Stimulated activated CD4-positive, alpha-beta T cell treated with anti-CD3 and anti-CD28 coated beads, Interleukin-4, amount 100 ng/mL, for 4 hours (primary cell): Measurements from ENCODE around the gene FSTL5.

Experiments used
- DNase-seq, 2 experiments: peaks; one replicate each; pipeline ENCODE4 v3.0.0-alpha.2; 2020

FSTL5 gene

DNA sequence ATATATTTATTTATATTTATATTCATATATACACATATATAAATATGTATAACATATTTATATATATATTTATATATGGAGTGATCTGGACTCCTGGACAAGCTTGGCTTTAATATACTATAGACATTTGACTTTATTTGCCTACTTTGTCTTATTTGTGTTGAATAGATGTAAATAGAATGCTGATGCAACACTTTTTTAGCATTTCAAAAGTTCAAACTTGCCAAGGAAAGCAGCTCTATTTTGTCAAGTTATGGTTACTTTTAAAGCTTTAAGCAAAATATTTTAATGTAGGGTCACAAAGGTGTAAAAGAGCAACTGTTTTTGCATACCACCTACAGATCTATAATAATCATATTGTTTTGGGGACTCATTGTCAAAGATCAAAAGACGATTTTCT is 61.1 kb downstream of the FSTL5 start:
- DNase-seq, result no peak

GRCh38 chr4:162101337-162101736 is 62.5 kb downstream of the FSTL5 start:
- no peak for DNase-seq

GRCh38 chr4:162075726-162076125 is 88.1 kb downstream of the FSTL5 start:
- DNase-seq, result no peak

- no peak for DNase-seq
Observed at GRCh38 chr4:162061214-162061613, 102.6 kb downstream of the FSTL5 start.

GRCh38 chr4:162059656-162060055 is 104.1 kb downstream of the FSTL5 start:
- DNase-seq, result no peak

DNA sequence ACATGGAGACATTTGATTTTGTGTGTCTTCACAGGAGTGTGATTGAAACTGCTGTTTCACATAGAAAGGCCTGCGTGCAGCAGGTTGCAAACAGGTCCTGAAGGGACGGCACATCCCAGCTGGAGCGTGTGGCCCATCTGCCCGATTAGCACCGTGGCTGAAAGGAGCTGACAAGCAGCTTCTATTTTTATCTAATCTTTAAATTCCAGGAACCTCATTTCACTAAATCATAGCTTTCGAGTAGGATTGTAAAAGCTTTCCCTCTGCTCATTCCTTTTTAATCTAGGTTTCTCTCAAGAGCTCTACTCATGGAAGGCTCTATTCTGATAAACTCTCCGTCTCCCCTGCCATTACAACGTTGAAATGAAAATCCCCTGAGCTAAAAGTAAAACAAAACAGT is 106.8 kb downstream of the FSTL5 start:
- no peak for DNase-seq

GRCh38 chr4:162046135-162046534 is 117.7 kb downstream of the FSTL5 start:
- DNase-seq, result no peak

DNA sequence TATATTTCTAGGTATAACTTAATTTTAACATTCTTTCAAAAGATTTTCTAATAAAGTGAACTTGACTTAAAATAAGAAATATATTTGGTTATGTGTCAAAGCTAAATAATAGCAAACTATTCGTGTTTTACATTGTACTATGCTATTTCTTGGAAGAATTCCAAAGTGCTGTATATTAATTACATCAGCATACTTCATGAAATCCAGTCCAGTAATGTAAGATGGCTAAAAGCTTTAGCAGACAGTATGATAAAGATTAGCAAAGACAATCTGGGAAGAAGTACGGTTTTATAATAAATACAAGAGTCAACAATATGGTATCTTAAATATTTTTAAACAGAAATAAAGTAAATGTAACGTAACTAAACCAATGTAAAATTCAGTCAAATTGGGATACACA is 125.7 kb downstream of the FSTL5 start:
- no peak for DNase-seq

- no peak for DNase-seq
Observed at GRCh38 chr4:162017863-162018262, 145.9 kb downstream of the FSTL5 start.

- no peak for DNase-seq
Observed at GRCh38 chr4:162016991-162017390, 146.8 kb downstream of the FSTL5 start.

DNA sequence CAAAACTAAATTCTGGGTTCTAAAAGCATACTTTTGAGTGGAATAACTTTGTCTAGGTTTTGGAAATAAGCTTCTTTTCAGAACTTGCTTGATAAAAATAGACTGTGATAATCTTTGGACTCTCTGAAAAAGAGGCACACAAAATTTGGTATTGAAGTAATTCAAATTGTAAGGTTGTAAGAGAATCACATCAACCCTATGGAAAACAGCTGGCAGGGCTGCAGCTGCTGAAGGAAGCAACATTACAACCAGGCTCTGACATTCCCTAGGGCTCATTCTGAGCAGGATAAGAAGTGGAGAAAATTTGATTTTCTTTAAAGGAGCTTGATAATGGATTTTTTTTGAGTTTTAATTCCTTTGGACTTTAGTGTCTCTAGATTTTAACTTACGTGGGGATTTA is 147.6 kb downstream of the FSTL5 start:
- no peak for DNase-seq

- no peak for DNase-seq
Observed at GRCh38 chr4:162015090-162015489, 148.7 kb downstream of the FSTL5 start.

DNA sequence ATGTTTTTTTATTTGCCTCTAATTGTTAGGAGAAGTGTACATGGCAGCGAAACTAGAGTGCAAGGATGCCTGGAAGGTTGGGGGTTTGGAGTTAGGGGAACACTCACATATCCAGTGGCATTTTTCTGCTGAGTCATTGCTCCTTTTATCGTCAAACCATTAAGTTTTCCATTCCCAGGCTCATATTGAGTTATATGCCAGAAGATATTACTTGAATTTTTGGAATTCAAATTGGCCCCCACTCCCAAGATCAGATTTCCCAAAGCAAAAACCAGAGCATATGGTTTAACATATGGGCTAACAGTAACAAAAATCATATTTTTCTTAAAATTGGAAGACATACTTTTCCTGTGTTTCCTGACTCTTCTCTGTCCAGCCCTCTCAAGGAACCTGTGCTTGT is 152.7 kb downstream of the FSTL5 start:
- DNase-seq, result no peak

DNA sequence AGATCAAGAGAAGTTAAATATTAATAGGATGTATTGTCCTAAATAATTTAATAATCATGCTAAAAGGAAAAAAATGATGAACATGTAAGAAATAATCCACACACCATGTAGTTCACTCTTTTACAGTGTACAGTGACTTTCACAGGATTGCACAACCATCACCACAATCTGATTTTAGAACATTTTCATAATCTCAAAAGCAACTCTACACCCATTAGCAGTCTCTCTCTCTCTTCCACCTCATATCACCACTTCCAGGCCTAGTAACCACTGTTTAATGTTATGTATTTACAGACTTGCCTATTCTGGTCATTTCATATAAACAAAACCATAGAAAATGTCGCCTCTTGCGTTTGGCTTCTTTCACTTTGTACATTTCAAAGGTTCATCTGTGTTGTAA is 153.4 kb downstream of the FSTL5 start:
- DNase-seq, result no peak

DNA sequence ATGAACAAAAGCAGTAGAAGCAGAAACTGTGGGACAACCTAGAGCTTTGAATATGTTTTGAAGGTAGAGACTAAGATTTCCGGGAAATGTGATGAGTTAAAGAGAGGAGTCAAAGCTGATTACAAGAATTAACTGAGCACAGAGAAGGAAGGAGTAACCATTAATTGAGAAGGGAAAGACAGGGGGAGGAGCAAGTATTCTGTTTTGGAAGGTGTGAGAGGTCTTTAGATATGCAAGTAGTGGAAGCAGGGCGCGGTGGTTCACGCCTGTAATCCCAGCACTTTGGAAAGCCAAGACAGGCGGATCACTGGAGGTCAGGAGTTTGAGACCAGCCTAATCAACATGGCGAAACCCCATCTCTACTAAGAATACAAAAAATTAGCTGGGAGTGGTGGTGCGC is 171.5 kb downstream of the FSTL5 start:
- DNase-seq, result no peak

DNA sequence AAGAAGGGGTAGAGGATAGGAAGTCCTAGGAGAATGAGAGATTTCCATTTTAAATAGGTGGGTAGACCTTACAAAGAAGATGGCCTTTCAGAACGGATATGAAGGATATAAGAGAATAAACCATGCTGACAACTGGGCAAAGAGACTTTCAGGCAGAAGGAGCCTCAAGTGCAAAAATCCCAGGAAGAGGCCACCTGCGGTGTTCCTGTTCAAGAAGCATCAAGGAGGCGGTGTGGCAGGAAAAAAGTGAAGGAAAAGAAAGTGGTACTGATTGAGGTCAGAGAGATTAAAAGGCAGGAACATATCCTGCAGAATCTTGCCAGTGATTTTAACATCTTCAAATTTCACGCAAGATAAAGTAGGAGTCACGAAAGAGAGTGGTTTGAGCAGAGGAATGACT is 172.0 kb downstream of the FSTL5 start:
- DNase-seq, result no peak

- DNase-seq, result no peak
Observed at GRCh38 chr4:161990721-161991120, 173.1 kb downstream of the FSTL5 start.

- DNase-seq, result no peak
Observed at GRCh38 chr4:161988946-161989345, 174.9 kb downstream of the FSTL5 start.

DNA sequence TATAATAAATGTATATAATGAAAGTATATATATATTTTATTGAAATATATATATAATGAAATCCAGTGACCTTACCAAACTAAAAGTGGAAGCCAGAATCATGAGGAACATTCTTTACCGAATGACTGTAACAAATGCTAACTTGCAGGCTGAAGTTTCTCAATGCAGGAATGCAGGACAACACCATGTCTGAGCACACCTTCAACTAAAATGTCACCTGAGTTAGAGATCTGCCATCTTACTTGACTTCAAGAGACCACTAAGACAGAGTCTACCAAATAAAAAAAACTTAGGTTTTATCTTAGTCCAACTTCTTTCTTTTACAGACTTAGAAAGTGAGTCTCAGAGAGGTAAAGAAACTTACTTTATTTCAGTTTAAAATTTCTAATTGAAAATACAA is 176.2 kb downstream of the FSTL5 start:
- DNase-seq, result no peak

GRCh38 chr4:161952382-161952781 is 211.4 kb downstream of the FSTL5 start:
- DNase-seq, result no peak

GRCh38 chr4:161949946-161950725 is 213.7 kb downstream of the FSTL5 start:
- no peak for DNase-seq

- no peak for DNase-seq
Observed at GRCh38 chr4:161948026-161948770, 215.6 kb downstream of the FSTL5 start.

DNA sequence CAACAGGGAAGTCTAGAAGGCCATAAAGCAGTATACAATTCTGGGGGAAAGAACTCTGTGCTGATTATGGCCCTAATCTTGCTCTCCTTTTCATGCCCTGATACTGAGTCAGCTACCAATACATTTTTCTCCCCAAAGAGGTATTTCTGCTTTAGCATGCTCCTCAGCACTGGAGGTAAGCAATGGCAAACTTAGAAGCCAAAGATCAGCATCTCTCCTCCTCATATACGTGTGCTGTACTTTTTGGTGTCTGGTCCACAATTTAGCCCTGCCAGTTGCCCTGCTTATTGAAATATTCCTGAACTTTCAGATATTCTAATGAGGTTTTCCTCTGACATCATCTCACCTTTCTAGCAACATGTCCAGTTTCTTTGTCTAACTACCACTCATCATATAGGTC is 226.2 kb downstream of the FSTL5 start:
- no peak for DNase-seq
